GM23338 (cell line): ENCODE measurements around the gene PTBP3. TPM values are rescaled to one million over a fixed set of nuclear protein-coding genes. Genes with fewer than 3 reads are reported as not detected.

Experiments used
- CREB1 ChIP-seq: fragments of 250-450 bp; sonication (Bioruptor Pico); IDR thresholded peaks from 2 replicates; pipeline ENCODE4 v1.5.0; 2020; ENCODE audit warnings: low read depth, mild to moderate bottlenecking, moderate library complexity
- EZH2phosphoT487 ChIP-seq: fragments of 200-600 bp; sonication (generic); IDR thresholded peaks from one replicate; pipeline ENCODE4 v1.8.1; 2018; ENCODE audit warnings: antibody characterized with exemption; ENCODE audit not compliant: unreplicated experiment
- JUNB ChIP-seq: IDR thresholded peaks from one replicate; pipeline ENCODE4 v1.6.1; 2016; ENCODE audit warnings: antibody characterized with exemption; ENCODE audit not compliant: unreplicated experiment
- NANOG ChIP-seq: IDR thresholded peaks from 2 replicates; pipeline ENCODE4 v1.6.1; 2016; ENCODE audit warnings: antibody characterized with exemption, borderline replicate concordance
- POLR2AphosphoS5 ChIP-seq: IDR thresholded peaks from 2 replicates; pipeline ENCODE4 v1.6.1; 2016; ENCODE audit warnings: antibody characterized with exemption, low read depth
- STAT1 ChIP-seq: IDR thresholded peaks from one replicate; pipeline ENCODE4 v1.6.1; 2016; ENCODE audit warnings: antibody characterized with exemption; ENCODE audit not compliant: unreplicated experiment
- ZNF331 ChIP-seq: fragments of 250-450 bp; sonication (Bioruptor Pico); IDR thresholded peaks from 2 replicates; pipeline ENCODE4 v1.5.0; 2020; ENCODE audit warnings: low read depth, mild to moderate bottlenecking, moderate library complexity
- polyA plus RNA-seq: library from polyadenylated mRNA; unstranded; fragments of >200 nt; fragmentation: Nextera tagmentation; extraction: Ambion mirVana; gene quantifications from 2 replicates; pipeline ENCODE4 v1.2.1, GENCODE V29; 2016
- total RNA-seq: library from RNA; depleted of rRNA; stranded (reverse); fragments of >200 nt; shearing (Covaris generic); gene quantifications from 2 replicates; pipeline ENCODE4 v1.2.3, GENCODE V29; 2014
- TF ChIP-seq, protein P1 (sequence below): fragments of 250-450 bp; sonication (Bioruptor Pico); IDR thresholded peaks from 2 replicates; pipeline ENCODE4 v1.5.0; 2020; ENCODE audit warnings: mild to moderate bottlenecking, moderate library complexity
- TF ChIP-seq, protein P2 (sequence below), 2 experiments: fragments of 200-600 bp in 1 of 2; sonication (generic) in 1 of 2; conservative IDR thresholded peaks; 2 replicates each; pipeline versions ENCODE4 v1.5.1 to v1.6.1; 2016 to 2017; ENCODE audit warnings: antibody characterized with exemption in 2 of 2, low read depth in 2 of 2, mild to moderate bottlenecking in 2 of 2, moderate library complexity in 1 of 2
- TF ChIP-seq, protein P3 (sequence below): IDR thresholded peaks from one replicate; pipeline ENCODE4 v1.6.1; 2018; ENCODE audit warnings: antibody characterized with exemption; ENCODE audit not compliant: unreplicated experiment

The PTBP3 gene
- total and polyA plus RNA-seq, 2 experiments from 2014 or later = 20.0 to 92.9 TPM

DNA sequence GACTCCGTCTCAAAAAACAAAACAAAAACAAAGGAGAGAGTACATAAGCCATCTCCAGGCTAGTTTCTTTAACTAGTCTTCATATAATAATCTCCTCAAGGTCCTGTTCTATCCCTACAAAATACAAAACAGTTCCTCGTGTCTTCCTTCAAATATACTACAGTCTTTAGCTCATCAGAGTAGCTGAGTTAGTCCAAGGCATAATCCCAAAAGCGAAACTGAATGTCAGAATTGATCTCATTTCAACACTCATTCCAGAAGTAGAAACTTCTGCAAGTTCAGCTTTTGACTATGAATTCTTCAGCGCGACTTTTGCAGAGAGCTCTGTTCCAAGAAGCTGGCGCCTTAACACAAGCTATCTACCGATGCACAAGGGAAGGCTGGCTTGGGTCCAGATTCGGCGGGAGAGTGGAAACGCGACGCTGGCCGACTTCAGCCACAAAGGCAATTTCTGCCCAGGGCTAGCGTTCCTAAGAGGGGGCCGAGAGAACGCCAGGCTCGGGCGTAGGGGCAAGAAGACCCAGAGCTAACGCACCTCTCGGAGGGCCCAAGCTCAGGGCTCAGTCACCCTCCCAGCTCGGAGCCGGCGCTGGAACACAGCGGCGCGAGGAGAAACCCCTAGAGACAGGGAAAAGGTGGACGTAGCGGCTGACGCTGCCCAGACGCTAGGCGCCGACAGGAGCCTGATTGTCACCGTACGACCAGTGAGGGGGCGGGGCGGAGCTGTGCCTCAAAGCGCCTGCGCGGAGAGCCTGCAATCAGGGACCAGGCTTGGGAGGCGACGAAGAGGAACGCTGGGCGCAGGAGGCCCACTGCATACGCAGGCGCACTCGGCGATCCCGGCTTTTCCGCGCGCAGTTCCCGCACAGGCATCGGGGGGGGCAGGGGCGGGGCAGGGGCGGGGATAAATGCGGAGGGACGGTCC is 46.0 kb upstream of the PTBP3 start (continued):
- TF ChIP-seq, protein P1, sequence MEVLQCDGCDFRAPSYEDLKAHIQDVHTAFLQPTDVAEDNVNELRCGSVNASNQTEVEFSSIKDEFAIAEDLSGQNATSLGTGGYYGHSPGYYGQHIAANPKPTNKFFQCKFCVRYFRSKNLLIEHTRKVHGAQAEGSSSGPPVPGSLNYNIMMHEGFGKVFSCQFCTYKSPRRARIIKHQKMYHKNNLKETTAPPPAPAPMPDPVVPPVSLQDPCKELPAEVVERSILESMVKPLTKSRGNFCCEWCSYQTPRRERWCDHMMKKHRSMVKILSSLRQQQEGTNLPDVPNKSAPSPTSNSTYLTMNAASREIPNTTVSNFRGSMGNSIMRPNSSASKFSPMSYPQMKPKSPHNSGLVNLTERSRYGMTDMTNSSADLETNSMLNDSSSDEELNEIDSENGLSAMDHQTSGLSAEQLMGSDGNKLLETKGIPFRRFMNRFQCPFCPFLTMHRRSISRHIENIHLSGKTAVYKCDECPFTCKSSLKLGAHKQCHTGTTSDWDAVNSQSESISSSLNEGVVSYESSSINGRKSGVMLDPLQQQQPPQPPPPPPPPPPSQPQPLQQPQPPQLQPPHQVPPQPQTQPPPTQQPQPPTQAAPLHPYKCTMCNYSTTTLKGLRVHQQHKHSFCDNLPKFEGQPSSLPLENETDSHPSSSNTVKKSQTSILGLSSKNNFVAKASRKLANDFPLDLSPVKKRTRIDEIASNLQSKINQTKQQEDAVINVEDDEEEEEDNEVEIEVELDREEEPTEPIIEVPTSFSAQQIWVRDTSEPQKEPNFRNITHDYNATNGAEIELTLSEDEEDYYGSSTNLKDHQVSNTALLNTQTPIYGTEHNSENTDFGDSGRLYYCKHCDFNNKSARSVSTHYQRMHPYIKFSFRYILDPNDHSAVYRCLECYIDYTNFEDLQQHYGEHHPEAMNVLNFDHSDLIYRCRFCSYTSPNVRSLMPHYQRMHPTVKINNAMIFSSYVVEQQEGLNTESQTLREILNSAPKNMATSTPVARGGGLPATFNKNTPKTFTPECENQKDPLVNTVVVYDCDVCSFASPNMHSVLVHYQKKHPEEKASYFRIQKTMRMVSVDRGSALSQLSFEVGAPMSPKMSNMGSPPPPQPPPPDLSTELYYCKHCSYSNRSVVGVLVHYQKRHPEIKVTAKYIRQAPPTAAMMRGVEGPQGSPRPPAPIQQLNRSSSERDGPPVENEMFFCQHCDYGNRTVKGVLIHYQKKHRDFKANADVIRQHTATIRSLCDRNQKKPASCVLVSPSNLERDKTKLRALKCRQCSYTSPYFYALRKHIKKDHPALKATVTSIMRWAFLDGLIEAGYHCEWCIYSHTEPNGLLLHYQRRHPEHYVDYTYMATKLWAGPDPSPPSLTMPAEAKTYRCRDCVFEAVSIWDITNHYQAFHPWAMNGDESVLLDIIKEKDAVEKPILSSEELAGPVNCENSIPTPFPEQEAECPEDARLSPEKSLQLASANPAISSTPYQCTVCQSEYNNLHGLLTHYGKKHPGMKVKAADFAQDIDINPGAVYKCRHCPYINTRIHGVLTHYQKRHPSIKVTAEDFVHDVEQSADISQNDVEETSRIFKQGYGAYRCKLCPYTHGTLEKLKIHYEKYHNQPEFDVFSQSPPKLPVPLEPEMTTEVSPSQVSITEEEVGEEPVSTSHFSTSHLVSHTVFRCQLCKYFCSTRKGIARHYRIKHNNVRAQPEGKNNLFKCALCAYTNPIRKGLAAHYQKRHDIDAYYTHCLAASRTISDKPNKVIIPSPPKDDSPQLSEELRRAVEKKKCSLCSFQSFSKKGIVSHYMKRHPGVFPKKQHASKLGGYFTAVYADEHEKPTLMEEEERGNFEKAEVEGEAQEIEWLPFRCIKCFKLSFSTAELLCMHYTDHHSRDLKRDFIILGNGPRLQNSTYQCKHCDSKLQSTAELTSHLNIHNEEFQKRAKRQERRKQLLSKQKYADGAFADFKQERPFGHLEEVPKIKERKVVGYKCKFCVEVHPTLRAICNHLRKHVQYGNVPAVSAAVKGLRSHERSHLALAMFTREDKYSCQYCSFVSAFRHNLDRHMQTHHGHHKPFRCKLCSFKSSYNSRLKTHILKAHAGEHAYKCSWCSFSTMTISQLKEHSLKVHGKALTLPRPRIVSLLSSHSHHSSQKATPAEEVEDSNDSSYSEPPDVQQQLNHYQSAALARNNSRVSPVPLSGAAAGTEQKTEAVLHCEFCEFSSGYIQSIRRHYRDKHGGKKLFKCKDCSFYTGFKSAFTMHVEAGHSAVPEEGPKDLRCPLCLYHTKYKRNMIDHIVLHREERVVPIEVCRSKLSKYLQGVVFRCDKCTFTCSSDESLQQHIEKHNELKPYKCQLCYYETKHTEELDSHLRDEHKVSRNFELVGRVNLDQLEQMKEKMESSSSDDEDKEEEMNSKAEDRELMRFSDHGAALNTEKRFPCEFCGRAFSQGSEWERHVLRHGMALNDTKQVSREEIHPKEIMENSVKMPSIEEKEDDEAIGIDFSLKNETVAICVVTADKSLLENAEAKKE (CRISPR knock-in tag) = no peak
- TF ChIP-seq ZNF331 (CRISPR knock-in tag) (no peak), STAT1 (no peak), NANOG (no peak), JUNB (no peak), EZH2phosphoT487 (no peak), POLR2AphosphoS5 (peak; percentile 97), CREB1 (CRISPR knock-in tag) (peak; percentile 70)
- TF ChIP-seq, protein P2, sequence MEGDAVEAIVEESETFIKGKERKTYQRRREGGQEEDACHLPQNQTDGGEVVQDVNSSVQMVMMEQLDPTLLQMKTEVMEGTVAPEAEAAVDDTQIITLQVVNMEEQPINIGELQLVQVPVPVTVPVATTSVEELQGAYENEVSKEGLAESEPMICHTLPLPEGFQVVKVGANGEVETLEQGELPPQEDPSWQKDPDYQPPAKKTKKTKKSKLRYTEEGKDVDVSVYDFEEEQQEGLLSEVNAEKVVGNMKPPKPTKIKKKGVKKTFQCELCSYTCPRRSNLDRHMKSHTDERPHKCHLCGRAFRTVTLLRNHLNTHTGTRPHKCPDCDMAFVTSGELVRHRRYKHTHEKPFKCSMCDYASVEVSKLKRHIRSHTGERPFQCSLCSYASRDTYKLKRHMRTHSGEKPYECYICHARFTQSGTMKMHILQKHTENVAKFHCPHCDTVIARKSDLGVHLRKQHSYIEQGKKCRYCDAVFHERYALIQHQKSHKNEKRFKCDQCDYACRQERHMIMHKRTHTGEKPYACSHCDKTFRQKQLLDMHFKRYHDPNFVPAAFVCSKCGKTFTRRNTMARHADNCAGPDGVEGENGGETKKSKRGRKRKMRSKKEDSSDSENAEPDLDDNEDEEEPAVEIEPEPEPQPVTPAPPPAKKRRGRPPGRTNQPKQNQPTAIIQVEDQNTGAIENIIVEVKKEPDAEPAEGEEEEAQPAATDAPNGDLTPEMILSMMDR (conservative IDR thresholded peaks at IDR 0.05; ENCODE audit: low read depth in 2 of 2) = 0 out of 4 replicates have a peak, but pooled peaks of 1 of the 2 experiments have one; percentile 10
- TF ChIP-seq, protein P3, sequence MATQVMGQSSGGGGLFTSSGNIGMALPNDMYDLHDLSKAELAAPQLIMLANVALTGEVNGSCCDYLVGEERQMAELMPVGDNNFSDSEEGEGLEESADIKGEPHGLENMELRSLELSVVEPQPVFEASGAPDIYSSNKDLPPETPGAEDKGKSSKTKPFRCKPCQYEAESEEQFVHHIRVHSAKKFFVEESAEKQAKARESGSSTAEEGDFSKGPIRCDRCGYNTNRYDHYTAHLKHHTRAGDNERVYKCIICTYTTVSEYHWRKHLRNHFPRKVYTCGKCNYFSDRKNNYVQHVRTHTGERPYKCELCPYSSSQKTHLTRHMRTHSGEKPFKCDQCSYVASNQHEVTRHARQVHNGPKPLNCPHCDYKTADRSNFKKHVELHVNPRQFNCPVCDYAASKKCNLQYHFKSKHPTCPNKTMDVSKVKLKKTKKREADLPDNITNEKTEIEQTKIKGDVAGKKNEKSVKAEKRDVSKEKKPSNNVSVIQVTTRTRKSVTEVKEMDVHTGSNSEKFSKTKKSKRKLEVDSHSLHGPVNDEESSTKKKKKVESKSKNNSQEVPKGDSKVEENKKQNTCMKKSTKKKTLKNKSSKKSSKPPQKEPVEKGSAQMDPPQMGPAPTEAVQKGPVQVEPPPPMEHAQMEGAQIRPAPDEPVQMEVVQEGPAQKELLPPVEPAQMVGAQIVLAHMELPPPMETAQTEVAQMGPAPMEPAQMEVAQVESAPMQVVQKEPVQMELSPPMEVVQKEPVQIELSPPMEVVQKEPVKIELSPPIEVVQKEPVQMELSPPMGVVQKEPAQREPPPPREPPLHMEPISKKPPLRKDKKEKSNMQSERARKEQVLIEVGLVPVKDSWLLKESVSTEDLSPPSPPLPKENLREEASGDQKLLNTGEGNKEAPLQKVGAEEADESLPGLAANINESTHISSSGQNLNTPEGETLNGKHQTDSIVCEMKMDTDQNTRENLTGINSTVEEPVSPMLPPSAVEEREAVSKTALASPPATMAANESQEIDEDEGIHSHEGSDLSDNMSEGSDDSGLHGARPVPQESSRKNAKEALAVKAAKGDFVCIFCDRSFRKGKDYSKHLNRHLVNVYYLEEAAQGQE = no peak
